ENCODE data around the gene VAC14. TPM values are rescaled to one million over a fixed set of nuclear protein-coding genes. Genes with fewer than 3 reads are reported as not detected.

The VAC14 gene
- 27.9 TPM for total RNA-seq

DNA sequence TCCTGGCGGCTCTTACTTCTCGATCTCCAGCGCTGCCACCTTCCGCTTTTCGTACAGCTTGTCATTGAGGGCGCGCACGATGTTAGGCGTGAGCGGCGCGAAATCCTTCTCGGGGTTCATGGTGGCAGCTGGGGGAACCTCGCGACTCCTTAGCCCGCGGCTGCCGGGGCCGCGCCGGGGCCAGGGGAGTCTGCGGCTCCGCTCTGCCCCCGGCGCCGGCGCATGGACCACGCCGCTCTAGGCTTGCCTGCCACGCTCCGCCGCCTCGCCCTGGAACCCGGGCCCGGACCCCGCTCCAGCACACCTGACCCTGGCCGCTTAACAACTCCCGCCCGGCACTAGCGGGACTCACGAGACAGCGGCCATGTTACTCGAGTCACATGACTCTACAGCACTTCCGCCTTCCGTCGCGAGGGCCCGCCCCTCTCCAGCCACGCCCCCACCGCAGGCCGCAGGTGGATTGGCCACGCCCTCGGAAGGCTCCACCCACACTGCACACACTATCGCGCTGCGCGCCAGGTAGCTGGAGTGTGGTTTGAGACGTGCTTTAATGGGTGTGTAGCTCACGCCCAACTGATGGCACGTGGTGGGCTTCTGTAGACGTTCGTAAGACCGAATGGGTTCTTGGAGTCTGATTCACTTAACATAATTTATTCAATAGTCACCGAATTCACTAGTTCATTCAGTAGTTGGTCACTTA, at the start of gene VAC14:
Gene VAC14, minus strand, starts transcription at position 378 of the 700 bp plus-strand sequence. Its CDS starts 258 bp downstream, at position 120.

DNA sequence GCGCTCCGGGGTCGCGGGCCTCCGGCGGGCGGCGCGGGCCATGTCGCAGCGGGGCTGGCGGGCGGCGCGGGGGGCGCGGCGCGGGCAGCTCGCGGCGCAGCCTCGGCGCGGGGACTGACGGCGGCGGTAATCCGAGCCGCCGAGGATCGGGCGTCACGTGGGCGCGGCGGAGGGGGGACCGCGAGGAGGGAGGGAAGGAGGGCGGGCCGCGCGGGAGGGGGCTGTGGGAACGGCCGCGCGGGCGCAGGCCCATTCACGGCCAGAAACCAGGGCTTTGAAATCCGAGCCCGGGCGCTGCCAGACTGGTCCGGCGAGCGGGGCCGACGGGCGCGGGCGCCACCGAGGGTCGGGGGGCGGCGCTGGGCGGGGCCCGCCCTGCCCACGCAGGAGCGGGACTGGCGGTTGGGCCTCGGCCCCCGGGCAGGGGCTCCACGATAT, 115.0 kb downstream of the VAC14 start, which contains the start of gene MTSS2:
Gene MTSS2, minus strand, starts transcription at position 116 of the 438 bp plus-strand sequence. CDS start 262 bp downstream, outside the sequence.

DNA sequence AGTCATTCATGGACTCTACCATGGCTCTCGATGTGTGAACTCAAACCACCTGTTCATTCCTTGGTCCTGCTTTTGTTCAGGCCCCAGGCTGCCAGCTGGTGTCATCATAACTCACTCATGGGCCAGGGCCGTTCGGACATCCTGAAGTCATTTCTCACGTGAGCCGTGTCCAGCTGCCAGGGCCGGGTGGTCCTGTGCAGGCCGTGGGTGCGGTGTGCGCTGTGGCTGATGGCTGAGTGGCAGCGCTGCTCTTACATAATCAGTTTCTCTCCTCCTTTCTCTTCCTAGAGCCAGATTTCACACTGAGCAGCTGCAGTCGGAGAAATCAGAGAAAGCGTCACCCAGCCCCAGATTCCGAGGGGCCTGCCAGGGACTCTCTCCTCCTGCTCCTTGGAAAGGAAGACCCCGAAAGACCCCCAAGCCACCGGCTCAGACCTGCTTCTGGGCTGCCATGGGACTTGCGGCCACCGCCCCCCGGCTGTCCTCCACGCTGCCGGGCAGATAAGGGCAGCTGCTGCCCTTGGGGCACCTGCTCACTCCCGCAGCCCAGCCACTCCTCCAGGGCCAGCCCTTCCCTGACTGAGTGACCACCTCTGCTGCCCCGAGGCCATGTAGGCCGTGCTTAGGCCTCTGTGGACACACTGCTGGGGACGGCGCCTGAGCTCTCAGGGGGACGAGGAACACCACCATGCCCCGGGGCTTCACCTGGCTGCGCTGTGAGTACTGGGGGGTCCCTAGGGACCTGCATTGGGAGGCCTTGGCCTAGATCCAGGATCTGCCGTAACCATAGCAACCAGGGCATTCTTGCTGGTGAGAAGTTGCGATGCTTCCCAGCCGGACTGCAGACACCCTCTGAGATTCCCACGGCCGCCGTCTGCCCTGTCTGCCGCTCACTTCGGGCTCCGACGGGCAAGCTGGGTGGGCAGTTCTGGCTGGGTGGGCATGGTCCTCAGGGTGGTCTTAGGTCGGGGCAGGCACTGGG, 154.4 kb downstream of the VAC14 start, which contains the start of gene IL34:
Gene IL34, plus strand, starts transcription at position 300 of the 982 bp plus-strand sequence. Its CDS starts 389 bp downstream, at position 689.

Other genes starting within 250 kb of the VAC14 start
- gene IL34, start 154.6 kb downstream of the VAC14 start, total RNA-seq, result 11.3 TPM
- 55.0 TPM for gene MTSS2, start 115.1 kb downstream of the VAC14 start, total RNA-seq

Measured in camera-type eye (tissue), 1 donor.